Skeletal muscle tissue (tissue), 4 donors: ENCODE results near the gene PTPRO. TPM values are rescaled to one million over a fixed set of nuclear protein-coding genes. Genes with fewer than 3 reads are reported as not detected.

Experiments used
- H3K27ac ChIP-seq: one replicate; pipeline ENCODE4 v1.7.0; 2013; ENCODE audit warnings: mild to moderate bottlenecking, low read depth, low read length, inconsistent platforms
- H3K27me3 ChIP-seq, 3 donors: one replicate each; pipeline ENCODE4 v1.7.0; 2013; ENCODE audit warnings: low read length in 3 of 3; ENCODE audit not compliant: control insufficient read depth in 3 of 3, insufficient read depth in 3 of 3
- H3K36me3 ChIP-seq, 3 donors: one replicate each; pipeline ENCODE4 v1.7.0; 2013; ENCODE audit warnings: low read length in 3 of 3; ENCODE audit not compliant: control insufficient read depth in 3 of 3, insufficient read depth in 3 of 3
- H3K4me1 ChIP-seq, 3 donors: one replicate each; pipeline ENCODE4 v1.7.0; 2013; ENCODE audit warnings: low read length in 3 of 3, mild to moderate bottlenecking in 3 of 3; ENCODE audit not compliant: control insufficient read depth in 3 of 3, insufficient read depth in 3 of 3
- H3K4me3 ChIP-seq, 3 donors: one replicate each; pipeline ENCODE4 v1.7.0; 2013; ENCODE audit warnings: low read length in 3 of 3
- H3K9ac ChIP-seq, 3 donors: one replicate each; pipeline ENCODE4 v1.7.0; 2013; ENCODE audit warnings: low read length in 3 of 3, mild to moderate bottlenecking in 3 of 3, moderate library complexity in 2 of 3, low read depth in 1 of 3
- H3K9me3 ChIP-seq, 3 donors: one replicate each; pipeline ENCODE4 v1.7.0; 2013; ENCODE audit warnings: low read length in 3 of 3; ENCODE audit not compliant: control insufficient read depth in 3 of 3
- total RNA-seq: library from RNA; depleted of rRNA; stranded (reverse); fragments of >200 nt; gene quantifications from one replicate; pipeline ENCODE4 v1.2.3, GENCODE V29; 2014
- donor health status: Osteomylitis.

PTPRO gene
- total RNA-seq, 1 donor from 2014 or later = 2.1 TPM

DNA sequence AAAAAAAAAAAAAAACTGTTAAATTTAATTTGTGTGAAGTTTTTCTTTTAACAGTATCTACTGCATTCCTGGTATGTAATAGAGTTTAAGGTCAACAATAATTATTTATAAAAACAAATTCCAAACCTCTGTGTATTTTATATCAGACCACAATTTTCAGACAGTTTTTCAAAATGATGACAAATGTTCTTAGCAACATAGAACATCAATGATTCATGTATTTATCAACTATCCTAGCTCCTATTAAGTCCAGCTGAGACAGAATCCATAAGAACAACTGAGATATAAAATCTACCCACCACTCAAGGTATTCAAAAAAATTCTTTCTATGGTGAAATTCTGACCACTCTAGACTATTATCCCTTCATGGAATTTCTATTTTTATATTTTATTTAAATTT, 322.4 kb downstream of the PTPRO start:
- Histone ChIP-seq H3K27me3 (no peaks in the 10 kb centered on the region), H3K36me3 (peaks cover 0 to 22% (median 0%) of the 10 kb centered on the region in 3 donors), H3K9ac (no peak overlapping the region), H3K27ac (no peak overlapping the region), H3K9me3 (no peaks in the 10 kb centered on the region), H3K4me3 (no peak overlapping the region), H3K4me1 (no peaks in the 10 kb centered on the region)

DNA sequence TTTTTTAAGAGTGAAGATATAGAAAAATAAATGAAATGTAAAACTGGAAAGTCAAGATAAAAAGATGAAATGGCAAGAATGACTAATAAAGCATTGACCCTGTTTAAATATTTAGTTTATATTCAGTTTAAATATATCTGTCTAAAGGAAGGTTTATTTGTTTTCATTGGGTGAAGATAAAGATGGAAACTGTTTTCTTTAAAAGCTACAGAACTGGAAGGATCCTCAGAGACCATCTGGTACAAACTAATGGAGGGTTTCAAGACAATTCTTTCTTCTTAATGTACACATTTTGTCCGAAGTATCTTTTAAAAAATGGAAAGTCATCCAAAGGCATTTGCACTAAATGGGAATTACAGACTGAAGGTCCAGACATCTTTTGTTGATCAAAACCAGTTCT, 324.3 kb downstream of the PTPRO start:
- H3K4me3 ChIP-seq = no peak overlapping the region
- H3K4me1 ChIP-seq = no peaks in the 10 kb centered on the region
- no peak overlapping the region for H3K9ac ChIP-seq
- no peaks in the 10 kb centered on the region for H3K9me3 ChIP-seq
- H3K36me3 ChIP-seq = peaks cover 0 to 20% (median 0%) of the 10 kb centered on the region in 3 donors
- no peak overlapping the region for H3K27ac ChIP-seq
- H3K27me3 ChIP-seq = no peaks in the 10 kb centered on the region

Other genes with a start within 250 kb of the PTPRO start
- gene RERG, start 101.1 kb upstream of the PTPRO start, total RNA-seq = 4.7 TPM